Activated CD8-positive, alpha-beta memory T cell treated with anti-CD3 and anti-CD28 coated beads for 1 hour (primary cell): Measurements from ENCODE around the gene KCNK4.
"Not testable (repeated sequence)": the region's sequence is repeated elsewhere in the genome, so short reads cannot be mapped to it uniquely, and the experiment has no call there.

Source experiments
- DNase-seq, 2 donors: peaks; one replicate each; pipeline ENCODE4 v3.0.0-alpha.2; 2020; ENCODE audit warnings: low read depth in 1 of 2; ENCODE audit errors: extremely low read depth in 1 of 2

Gene KCNK4

GRCh38 chr11:64322925-64323260 lies 31.8 kb downstream of the KCNK4 start:
- DNase-seq: no peak

DNA sequence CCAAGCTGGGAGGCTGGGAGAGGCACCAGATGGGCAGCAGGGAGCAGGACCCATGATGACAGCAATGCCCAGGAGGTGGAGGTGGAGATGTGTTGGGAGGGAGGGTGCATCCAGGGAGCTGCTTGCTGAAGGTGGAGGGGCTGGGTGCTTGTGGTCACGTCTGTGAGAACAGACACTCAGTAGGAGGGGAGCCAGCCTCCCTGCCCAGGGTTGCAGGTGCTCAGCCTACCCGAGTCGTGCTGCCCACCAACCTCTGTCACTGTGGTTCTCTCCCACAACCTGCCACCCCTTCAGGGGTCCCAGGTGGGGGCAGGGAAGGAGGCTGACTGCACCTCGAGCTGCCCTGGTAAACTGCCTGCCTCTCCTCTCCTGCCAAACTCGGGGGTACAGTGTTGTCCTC lies 32.3 kb downstream of the KCNK4 start:
- DNase-seq: no peak

DNA sequence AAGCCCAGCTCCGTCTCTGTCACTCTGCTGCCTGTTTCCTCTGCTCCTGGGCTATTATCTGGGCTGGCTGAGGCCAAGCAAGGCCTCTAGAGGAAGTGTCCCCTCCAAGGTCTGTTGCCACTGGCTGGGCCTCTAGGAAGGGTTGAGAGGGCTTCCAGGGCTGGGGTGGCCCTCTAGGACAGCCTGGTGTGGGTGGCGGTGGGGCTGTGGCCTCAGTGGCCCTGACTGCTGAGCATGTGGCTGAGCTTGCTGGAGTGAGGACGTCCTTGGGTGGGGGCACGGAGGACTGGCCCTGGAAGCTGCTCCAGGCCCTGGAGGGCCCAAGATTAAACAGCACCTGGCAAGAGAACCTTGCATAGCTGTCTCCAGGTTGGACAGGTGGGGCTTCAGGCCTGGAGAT lies 32.9 kb downstream of the KCNK4 start:
- not testable (repeated sequence) for DNase-seq

DNA sequence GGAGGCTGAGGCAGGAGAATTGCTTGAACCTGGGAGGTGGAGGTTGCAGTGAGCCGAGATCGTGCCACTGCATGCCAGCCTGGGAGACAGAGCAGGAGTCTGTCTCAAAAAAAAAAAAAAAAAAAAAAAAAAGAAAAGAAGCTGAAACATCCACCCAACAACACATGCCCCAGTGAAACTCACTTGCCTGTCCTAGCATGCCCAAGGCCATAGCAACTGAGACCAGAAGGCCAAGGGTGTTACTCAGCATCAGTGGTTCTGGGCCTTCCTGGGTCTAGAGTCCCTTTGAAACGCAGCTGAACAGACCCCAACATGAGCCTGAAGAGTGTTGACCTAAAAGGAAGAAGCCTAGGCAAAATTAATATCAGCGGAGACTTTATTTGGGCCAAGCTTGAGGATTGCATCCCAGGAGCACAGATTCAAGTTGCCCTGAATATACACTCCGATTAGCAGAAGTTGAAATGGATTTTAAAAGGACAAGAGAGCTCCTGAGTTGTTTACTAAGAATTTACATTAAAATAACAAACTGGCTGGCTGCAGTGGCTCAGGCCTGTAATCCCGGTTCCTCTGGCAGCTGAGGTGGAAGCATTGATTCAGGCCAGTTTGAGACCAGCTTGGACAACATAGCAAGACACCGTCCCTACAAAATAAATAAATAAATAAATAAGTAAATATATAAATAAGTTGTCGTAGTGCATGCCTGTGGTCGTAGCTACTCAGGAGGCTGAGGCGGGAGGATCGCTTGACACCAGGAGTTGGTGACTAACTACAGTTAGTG lies 33.8 kb downstream of the KCNK4 start:
- no peak for DNase-seq

DNA sequence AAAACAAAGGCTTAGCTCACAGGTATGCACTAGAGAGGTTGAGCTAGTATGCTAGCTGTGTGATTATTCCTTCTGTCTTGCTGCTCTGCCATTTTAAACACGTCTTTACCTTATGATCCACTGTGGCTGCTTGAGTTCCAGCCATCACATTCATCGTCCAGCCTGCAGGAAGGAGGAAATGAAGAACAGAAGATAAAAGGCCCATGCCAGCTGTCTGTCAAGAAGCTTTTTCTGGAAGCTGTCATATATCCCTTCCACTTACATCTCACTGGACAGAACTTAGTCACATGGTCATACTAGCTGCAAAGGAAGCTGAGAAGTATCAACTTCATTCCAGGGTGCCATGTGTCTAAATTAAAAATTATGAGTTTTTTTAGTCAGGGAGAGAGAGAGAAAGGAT lies 36.3 kb downstream of the KCNK4 start:
- no peak for DNase-seq

- no peak for DNase-seq
Measured at GRCh38 chr11:64327993-64328392, 36.9 kb downstream of the KCNK4 start.

DNA sequence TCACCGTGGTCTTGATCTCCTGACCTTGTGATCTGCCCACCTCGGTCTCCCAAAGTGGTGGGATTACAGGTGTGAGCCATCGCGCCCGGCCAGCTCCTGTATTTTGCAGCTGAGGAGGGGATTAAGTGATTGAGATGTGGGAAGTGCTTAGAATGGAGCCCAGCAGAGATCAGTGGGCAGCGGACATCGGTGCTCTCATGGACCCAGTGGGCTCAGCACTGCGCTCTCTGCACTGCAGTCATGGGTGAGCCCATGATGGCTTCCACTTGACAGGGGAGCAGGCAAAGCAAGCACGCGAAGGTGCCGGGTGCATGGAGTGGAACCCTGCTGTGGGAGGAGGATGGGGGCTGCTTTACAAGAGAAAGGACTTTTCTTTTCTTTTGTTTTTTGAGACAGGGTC lies 39.8 kb downstream of the KCNK4 start:
- DNase-seq: no peak

DNA sequence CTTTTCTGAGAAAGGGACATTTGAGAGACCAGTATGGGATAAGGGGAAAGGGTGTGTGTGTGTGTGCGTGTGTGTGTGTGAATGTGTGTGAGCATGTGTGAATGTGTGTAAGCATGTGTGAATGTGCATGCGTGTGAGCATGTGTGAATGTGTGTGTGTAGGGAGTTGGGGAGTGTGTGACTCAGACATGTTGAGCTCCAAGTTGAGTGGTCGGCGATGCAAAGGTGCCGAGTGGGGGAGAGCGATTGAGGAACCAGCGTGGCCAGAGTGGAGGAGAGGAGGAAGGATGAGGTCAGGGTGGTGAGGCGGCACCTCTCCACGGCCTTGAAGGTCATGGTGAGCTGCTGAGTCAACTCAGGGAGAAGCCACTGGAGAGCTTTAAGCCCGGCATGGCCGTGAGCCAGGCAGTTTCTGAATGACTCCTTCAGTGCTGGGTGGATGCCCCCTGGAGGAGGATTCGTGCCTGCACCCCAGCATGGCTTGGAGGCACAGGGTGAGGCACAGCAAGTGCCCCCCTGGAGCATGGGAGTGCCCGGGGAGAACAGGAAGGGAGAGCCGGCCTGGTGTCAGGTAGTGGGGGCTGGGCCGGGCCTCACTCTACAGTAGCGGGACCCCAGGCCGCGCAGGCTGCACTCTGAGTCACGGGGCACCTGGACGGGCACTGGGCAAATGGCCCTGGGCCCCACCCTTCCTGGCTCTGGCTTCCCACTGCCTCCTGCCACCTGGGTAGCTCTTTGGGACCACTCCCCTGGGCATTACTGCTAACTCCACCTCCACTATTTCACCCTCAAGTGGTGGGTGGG lies 40.7 kb downstream of the KCNK4 start:
- DNase-seq: peak in 1 of 2 donors; percentile 47

GRCh38 chr11:64333556-64333955 lies 42.5 kb downstream of the KCNK4 start:
- no peak for DNase-seq

- no peak for DNase-seq
Measured at GRCh38 chr11:64334764-64335735, 43.9 kb downstream of the KCNK4 start.

DNA sequence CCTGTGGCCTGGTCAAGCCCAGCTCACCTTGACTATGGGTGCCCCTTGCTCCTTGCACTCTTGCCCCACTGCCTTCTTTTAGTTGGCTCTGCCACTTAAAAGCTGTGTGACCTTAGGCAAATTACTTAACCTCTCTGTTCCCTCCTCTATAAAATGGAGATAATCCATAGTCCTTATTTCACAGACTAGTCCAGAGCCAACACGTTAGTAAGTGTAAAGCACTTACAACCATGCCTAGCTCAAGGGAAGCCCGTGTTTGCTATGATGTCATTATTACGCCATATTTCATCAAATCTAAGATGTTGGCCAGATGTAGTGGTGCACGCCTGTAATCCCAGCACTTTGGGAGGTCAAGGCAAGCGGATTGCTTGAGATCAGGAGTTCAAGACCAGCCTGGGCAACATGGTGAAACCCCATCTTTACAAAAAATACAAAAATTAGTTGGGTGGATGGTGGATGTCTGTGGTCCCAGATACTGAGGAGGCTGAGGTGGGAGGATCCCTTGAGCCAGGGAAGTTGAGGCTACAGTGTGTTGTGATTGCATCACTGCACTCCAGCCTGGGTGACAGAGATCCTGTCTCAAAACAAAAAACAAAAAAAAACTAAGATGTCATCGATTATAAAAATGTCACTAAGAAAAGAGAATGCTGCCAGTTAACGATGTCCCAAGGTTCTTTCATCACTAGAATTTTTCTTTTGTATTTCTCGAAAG lies 46.6 kb downstream of the KCNK4 start:
- DNase-seq: no peak

DNA sequence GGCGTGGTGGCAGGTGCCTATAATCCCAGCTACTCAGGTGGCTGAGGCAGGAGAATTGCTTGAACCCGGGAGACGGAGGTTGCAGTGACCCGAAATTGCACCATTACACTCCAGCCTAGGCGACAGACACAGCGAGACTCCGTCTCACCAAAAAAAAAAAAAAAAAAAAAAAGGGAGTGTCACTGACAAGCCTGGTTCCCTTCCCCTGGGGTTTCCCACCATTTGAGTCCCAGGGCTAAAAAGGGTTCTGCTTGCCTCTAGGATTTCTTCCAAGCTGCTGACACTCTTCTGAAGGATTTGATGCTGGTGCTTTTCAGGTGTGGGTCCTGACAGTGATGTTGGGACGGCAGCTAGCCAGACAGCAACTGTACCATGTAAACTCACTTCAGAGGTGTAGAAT lies 47.6 kb downstream of the KCNK4 start:
- DNase-seq: no peak

DNA sequence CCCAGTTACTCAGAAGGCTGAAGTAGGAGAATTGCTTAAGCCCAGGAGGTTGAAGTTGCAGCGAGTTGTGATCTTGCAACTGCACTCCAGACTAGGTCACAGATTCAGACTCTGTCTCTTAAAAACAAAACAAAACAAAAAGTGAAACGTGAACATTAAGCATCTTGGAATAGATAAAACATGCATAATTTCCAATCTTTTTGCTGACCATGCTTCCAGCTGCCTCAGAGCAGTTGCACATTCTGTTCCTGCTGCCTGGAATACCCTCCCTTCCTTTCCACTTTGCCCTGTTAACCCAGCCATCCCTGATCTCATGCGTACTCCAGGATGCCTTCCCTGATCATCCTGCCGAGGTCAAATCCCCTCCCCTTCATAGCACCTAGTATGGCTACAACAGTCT lies 48.2 kb downstream of the KCNK4 start:
- no peak for DNase-seq

GRCh38 chr11:64339754-64340408 lies 48.8 kb downstream of the KCNK4 start, which contains the start of gene CCDC88B:
Gene CCDC88B, plus strand, starts transcription at chr11:64340204. Its CDS starts 63 bp downstream, at chr11:64340267.
- DNase-seq: peak; percentile 55 to 75

DNA sequence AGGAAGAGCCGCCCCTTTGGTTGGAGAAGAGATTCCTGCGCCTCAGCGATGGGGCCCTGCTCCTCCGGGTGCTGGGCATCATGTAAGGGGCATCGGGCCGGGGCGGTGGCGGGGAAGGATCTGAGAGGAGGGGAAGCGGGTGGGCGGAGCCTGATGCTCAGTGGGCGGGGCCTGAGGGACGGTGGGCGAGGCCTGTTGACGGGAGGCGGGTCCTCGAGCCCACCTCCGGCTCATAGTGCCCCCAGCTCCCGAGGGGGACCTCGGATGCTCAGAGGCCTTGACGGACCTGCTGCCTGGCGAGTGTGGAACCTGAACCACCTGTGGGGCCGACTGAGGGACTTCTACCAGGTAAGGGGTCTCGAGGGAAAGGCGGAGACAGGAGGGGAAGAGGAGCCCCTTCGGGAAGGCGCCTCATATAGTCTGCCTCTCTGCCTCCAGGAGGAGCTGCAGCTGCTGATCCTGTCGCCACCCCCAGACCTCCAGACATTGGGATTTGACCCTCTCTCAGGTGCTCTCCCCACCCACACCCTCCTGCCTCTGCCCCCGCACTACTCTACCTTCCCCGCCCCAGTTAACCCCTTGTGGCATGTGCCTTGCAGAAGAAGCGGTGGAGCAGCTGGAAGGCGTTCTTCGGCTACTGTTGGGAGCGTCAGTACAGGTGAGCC lies 49.7 kb downstream of the KCNK4 start:
- DNase-seq: peak; percentile 42 to 75

GRCh38 chr11:64341429-64341828 lies 50.3 kb downstream of the KCNK4 start:
- no peak for DNase-seq

DNA sequence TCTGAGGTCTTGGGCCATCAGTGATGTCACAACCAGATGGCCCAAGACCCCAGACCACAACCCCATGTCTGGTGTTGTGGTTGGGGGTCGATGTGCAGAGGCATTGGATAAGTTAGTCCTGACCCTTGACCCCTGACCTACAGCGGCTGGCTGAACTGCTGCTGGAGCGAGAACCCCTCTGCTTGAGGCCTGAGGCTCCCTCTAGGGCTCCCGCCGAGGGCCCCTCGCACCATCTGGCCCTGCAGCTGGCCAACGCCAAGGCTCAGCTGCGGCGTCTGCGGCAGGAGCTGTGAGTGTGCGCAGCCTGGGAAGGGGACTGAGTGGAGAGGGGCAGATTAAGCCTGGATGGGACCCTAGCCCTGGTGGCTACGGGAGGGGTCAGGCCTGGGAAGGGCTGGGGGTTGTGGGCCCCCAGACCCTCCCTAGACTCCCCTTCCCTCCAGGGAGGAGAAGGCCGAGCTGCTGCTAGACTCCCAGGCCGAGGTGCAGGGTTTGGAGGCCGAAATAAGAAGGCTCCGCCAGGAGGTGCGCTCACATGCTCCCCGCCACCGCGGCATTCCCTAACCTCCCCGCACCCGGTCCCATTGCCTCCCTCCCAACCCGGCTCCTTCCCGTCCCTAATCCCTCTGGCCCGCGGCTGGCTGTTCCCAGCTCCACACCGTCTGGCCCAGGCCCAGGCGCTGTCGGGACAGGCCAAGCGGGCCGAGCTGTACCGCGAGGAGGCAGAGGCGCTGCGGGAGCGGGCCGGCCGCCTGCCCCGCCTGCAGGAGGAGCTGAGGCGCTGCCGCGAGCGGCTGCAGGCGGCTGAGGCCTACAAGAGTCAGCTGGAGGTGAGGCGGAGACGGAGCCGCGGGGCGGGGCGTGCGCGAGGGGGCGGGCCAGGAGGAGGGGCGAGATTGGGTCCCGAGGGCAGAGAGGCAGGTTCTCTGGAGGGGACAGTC lies 51.0 kb downstream of the KCNK4 start:
- DNase-seq: peak; percentile 61 to 75
